GM21737 (cell line): ENCODE results near the gene CSNK1G2.

Source experiments
- ATAC-seq: cut with Tn5 transposase; IDR thresholded peaks from one replicate; pipeline ENCODE4 v1.9.1; 2021; ENCODE audit warnings: mild to moderate bottlenecking, moderate library complexity; ENCODE audit not compliant: unreplicated experiment

Gene CSNK1G2

DNA sequence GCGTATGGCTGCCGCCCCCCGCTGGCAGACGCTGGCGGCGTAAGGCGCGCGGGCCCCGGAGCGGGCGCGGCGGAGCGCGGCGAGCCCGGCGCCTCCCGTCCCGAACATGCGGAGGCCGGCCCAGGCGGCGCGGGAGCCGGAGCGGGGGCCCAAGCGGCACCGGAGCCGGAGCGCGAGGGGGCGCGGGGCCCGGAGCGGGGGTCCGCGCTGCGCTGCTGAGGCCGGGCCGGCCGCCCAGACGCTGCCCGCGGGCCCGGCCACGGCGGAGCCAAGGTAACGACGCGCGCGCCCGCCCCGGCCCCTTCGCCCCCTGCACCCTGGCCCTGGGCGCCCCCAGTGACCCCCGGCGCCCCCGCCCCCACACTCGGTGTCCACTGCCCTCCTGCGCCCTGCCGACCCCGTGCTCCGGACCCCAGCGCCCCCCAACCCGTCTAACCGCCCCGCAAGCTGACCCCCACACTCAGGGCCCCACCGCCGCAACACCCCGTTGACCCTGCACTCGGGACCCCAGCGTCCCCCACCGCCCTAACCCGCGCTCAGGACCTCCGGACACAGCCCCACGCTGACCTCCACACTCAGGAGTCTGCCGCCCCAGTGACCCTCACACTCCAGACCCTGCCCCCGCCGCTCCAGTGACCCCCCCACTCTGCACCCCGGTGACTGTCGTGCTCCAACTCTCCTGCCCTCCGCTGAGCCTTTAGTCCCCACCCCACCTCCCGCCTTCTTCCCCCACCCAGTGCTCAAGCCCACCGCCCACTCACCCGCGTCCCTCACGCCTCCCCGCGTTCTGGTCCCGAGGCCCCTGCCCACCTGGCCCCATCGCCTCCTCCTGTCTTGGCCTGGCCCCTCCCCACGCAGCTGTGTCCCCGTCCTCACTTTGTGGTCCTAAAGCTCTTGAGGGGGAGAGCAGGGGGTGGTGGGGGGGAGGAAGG, at the start of gene CSNK1G2:
Gene CSNK1G2 (plus strand): TSS at position 27 of the 932 bp plus-strand sequence. CDS start 28,601 bp downstream, outside the sequence.
- ATAC-seq: peak; percentile 41

DNA sequence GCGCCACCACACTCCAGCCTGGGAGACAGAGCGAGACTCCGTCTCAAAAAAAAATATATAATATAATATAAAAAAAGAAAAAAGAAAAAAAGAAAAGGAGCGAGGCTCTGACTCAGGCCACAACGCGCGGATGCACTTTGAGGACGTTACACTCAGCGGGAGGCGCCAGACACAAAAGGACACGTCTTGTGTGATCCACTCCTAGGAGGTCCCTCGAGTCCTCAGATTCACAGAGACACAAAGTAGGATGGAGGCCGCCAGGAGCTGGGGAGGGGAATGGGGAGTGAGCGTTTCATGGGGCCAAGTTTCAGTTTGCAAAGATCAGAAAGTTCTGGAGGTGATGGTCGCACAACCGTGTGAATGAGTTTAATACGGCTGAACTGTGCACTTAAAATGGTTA, 47.2 kb upstream of the CSNK1G2 start:
- no peak for ATAC-seq

DNA sequence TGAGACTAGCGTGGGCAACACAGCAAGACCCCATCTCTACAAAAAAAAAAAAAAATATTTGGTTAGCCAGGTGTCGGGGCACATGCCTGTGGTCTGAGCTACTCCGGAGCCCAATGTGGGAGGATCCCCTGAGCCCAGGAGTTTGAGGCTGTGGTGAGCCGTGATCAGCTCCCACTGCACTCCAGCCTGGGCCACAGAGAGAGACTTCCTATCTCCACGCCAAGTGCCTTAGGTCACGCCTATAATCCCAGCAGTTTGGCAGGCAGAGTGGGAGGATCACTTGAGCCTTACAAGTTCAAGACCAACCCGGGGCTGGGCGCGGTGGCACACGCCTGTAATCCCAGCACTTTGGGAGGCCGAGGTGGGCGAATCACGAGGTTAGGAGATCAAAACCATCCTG, 44.5 kb upstream of the CSNK1G2 start:
- no peak for ATAC-seq

DNA sequence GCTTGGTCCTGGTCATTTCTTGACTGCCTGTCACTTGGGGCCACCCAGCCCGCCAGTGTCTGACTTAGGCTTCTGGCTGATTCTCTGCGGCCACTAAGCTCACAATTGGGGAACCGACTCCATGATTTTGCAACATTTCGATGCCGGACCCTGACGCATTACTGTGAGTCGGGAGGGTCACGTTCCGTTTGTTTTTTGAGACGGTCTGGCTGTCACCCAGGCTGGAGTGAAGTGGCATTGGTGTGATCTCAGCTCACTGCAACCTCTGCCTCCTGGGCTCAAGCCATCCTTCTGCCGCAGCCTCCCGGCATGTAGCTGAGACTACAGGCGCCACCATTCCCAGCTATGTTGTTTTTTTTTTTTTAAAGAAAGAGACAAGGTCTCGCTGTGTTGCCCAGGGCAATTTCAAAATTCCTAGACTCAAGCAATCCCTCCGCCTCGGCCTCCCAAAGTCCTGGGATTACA, 39.0 kb upstream of the CSNK1G2 start:
- ATAC-seq: no peak

DNA sequence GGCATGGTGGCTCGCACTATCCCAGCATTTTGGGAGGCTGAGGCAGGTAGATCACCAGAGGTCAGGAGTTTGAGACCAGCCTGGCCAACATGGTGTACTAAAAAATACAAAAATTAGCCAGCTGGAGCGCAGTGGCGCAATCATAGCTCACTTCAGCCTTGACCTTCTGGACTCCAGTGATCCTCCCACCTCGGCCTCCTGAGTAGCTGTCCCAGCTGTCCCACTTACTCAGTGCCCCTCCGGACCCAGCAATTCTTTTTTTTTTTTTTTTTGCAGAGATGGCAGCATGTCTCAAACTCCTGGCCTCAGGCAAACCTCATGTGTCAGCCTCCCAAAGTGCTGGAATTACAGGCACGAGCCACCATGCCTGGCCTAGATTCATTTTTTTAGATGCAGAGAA, 38.0 kb upstream of the CSNK1G2 start:
- no peak for ATAC-seq

DNA sequence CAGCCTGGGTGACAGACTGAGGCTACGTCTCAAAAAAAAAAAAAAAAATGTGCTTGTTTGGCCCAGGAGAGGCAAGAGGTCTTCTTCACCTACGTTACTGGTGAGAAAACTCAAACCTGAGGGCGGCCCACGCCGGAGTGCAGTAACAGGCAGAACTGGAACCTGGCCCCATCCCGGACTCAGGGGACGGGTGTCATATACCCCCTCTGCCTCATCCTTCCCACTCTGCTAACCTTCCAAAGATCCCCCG, 36.2 kb upstream of the CSNK1G2 start:
- no peak for ATAC-seq

DNA sequence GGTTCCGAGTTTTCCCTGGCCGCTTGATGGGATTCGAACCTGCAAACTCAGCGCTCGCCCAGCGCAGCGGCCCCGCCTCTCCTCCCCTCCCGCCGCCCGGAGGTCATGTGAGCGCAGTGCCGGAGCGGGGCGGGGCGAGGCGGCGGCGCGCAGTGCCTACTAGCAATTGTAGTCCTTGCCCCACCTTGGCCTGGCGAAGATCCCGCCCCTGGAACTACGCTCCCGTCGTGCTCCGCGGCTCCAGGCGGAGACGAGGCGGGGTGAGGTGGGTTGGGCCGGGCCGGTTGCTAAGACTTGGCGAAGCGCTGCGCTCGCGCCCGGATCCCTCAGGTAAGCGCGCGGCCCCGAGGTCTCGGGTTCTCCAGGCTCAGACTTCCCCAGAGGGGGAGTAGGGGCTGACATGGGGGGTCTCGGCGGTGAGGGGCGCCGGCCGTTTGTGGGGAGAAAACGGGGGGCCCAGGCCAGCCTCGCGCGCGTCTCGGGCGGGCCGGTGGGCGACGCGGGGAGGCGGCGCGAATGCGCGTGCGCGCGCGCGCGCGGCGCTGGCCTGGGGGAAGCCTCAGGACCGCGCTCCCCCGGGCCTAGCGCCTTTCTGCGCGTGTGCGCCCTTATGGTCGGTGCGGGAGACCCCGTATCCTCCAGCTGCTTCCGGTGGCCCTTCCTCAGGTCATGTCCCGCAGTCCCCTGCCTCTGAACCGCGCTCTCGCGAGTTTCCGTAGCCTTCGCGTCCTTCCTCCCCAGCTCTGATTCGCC, 35.7 kb upstream of the CSNK1G2 start, which contains the start of the genes ADAT3 and SCAMP4:
Gene ADAT3 (plus strand): TSS at position 290 of the 753 bp plus-strand sequence. CDS start 6,649 bp downstream, outside the sequence.
Gene SCAMP4 (plus strand): TSS at position 290 of the 753 bp plus-strand sequence. CDS start 9,621 bp downstream, outside the sequence.
- peak; percentile 76 for ATAC-seq

DNA sequence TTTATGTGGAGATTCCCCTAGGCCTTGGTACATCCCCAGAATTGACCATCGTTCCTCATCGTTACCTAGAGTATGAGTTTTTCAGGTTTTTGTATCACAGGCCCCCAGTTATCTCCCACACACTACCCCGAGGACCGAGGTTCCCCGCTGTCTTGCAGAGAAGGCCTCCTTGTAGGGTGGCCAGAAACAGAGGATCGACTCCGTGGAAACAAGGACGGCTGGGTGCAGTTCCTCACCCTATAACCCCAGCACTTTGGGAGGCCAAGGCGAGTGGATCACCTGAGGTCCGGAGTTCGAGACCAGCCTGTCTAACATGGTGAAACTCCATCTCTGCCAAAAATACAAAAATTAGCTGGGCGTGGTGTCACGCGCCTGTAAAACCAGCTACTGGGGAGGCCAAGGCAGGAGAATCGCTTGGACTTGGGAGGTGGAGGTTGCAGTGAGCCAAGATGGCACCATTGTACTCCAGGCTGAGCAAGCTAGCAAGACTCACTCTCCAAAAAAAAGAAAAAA, 35.1 kb upstream of the CSNK1G2 start:
- ATAC-seq: no peak

DNA sequence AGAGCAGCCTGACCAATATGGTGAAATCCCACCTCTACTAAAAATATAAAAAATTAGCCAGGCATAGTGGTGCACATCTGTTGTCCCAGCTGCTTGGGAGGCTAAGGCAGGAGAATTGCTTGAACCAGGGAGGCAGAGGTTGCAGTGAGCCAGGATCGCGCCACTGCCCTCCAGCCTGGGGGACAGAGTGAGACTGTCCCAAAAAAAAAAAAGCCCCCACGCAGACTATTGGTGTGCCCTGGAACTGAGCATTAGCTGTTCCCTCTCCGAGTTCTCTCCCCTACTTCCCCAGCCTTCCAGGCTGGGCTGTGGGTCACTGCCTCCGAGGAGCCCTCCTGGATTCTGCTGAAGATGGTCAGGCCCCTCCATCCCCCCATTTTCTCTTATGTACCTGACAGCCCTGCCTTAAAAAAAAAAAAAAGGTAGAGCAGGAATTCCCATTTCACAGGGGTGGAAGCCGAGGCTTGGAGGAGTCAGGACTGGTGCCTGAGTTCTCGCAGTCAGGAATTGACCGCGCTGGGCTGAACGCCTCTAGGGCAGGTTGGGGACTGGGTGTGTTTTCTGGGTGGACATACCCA, 33.9 kb upstream of the CSNK1G2 start:
- ATAC-seq: no peak

DNA sequence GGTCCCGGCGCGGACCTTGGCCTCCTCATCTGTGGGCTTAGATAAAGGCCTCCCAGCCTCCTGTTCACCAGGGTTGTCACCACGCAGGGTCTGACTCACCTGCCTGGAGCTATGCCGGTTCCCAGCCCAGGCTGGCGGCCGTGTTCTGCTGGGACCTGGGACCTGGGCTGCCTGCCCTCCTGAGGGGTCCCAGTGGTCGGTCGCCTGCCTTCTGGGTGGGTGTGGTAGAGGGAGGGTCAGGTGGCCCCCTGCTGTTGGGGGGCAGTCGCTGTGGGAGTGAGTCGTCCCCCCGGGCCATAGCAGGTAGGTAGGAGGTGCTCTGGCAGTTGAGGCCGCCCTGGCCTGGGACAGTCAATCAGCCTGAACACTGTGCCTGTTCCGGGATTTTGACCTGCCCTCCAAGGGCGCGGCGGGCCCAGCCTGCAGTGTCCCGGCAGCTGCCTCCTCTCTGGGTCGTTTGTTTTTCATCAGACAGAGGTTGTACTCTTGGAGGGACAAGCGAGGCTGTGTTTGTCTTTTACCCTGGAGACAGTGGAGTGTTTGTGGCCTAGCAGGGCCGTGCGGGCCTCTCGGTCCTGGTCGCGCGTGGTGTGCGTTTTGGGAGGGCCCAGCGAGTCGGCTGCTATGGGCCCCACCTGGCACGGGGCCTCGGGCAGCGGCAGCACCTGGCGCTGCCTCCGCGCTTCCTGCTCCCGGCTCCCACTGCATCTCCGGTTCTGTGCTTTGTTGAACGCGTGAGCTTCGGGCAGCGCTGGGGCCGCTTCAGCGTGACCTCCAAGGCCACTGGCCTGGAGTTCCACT, 33.2 kb upstream of the CSNK1G2 start:
- no peak for ATAC-seq

DNA sequence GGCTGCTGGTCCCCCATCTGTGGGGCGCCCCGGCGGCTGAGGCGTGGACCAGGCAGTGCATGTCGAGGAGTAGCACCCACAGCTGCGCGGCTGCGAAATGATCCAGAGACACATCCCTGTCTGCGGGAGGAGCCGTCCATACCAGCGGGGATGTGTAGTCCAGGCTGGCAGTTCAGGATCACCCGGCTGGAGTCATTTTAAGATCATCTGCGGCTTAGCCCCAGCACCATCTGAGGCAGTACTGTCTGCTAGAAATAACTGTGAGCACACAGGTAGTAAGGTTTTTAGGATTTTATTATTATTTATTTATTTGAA, 32.7 kb upstream of the CSNK1G2 start:
- ATAC-seq: no peak

DNA sequence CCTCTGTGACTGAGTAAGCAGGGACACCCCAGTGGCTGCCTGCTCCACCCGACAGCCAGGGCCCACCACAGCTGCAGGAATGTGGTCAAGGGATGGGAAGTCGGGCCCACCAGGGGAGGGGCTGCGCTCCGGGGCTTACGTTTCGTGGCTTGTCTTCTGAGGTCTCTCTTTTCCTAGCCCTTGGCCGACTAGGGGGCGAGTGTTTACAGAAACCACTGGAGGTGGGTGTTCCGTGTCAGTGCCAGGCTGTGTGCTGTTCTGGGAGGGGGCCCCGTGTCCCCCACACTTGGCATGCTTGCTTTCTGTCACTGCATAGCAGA, 31.3 kb upstream of the CSNK1G2 start:
- ATAC-seq: no peak

DNA sequence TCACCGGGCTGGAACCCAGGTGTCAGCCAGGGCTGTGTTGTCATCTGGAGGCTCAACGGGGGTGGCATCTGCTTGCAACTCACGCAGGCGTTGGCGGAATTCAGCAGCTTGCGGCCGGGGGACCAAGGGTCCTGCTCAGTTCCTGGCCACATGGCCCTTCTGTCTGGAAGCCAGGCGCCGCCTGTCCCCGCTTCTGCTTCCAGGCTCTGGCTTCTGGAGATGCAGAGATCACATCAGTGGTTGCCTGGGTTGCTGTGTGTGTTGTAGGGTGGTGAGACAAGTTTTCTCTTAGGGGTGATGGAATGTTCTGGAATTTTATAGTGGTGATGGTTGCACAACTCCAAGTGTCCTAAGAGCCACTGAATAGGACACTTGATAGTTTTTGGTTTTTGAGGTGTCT, 30.8 kb upstream of the CSNK1G2 start:
- no peak for ATAC-seq

DNA sequence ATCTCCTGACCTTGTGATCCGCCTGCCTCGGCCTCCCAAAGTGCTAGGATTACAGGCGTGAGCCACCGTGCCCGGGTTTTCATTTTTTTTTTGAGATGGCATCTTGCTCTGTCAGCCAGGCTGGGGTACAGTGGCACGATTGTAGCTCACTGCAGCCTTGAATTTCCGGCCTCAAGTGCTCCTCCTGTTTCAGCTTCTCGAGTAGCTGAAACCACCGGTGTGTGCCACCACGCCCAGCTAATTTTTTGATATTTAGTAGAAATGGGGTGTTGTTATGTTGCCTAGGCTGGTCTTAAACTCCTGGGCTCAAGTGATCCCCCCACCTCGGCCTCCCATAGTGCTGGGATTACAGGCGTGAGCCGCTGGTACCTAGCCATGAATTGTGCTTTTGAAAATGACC, 29.9 kb upstream of the CSNK1G2 start:
- no peak for ATAC-seq

DNA sequence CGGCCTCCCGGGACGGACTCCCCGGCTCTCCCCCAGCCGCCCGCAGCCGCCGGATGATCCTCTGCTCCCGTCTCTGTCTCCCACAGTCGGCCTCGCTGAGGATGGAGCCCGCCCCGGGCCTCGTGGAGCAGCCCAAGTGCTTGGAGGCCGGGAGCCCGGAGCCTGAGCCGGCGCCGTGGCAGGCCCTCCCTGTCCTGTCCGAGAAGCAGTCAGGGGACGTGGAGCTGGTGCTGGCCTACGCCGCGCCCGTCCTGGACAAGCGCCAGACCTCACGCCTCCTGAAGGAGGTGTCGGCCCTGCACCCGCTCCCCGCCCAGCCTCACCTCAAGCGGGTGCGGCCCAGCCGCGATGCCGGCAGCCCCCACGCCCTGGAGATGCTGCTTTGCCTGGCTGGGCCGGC, 29.0 kb upstream of the CSNK1G2 start:
- no peak for ATAC-seq

DNA sequence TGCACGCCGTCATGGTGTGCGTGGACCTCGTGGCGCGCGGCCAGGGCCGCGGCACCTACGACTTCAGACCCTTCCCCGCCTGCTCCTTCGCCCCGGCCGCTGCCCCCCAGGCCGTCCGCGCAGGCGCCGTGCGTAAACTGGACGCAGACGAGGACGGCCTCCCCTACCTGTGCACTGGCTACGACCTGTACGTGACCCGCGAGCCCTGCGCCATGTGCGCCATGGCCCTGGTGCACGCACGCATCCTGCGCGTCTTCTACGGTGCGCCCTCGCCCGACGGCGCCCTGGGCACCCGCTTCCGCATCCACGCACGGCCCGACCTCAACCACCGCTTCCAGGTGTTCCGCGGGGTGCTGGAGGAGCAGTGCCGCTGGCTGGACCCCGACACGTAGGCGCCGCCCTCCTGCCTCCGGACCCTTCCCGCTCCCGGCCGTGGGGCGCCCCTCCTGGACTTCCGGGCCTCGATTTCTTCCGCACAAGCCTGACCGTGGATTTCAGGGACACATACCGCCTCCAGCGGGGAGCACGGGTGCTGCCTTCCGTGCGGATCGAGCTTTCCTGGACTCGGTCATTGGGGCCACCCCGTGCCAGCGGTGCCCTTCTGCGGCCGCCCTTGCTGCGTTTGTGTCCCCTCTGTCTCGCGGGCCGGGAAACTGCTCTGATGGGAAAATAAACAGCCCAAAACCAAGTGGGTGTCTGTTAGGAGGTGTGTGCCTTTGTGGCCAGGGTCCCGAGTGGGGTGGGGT, 28.0 kb upstream of the CSNK1G2 start:
- ATAC-seq: no peak

DNA sequence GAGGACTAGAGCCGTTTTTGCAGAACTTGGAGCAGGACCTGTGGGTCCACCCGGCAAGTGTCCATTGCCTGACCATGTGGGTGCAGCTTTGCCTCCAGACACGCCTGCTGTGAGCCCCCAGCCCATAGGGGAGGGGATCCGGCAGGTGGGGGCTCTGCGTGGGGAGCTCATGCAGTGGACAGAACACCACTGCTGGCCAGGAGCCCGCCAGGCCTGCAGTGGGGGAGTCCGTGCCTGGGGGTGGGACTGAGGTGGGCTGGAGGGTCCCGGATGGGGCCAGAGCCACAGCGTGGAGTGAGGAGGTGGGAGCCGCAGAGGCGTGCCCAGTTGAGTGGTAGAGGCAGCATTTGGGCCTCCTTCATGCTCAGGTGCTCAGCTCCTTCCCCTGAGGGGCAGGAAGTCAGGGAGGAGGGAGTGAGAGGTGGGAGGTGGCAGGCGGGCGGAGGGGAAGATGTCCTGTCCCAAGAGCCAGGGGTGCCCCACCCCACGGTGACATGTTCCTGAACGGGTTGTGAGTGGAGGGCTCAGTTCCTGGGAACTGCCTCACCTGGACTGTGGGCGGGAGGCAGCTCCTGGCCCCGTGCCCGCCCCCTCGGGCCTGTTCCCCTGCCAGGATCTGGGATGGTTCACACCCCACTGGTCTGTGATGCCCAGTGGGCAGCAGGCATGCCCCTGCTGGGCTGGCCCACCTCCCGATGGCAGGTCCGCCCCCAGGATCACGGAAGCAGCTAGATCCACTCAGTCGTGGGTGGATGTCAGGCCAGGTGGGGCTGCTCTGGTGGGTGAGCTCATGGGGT, 27.0 kb upstream of the CSNK1G2 start:
- no peak for ATAC-seq

DNA sequence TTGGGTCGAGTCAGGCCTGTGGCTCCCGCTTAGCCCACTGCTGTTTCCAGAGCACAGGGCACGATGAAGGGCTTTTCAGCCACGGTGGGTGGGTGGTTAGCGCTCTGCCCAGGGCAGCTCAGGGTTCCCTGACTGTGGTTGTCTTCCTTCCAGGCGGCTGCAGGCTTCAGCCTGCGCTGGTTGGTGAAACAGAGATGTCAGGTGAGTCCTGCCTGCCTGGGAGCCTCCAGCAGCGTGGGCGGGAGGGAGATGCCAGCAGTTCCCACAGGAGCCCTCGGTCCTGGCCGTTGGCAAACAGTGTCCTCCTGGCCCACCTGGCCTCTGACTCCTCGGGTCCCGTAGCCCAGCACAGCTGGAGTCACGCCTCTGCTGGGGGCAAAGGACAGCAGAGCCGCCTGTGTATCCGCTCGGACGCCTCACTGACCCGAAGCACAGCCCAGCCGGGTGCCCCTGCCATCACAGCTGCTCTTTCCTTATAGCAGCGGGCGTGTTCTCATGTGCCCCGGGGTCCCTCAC, 26.1 kb upstream of the CSNK1G2 start:
- ATAC-seq: no peak

DNA sequence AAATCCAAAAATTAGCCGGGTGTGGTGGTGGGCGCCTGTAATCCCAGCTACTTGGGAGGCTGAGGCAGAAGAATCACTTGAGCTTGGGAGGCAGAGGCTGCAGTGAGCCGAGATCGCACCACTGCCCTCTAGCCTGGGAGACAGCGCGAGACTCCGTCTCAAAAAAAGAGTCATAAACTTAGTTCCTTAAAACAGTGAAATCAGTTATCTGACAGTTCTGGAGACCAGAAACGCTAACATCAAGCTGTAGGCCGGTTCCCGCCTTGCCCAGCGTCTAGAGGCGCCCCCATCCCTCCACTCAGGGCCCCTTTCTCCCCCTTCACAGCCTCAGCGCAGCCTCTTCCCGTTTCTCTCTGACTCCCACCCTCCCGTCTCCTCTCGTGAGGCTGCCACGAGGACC, 23.8 kb upstream of the CSNK1G2 start:
- ATAC-seq: no peak
